Liver (tissue), 9 donors: ENCODE results near the gene TPST2. TPM values are rescaled to one million over a fixed set of nuclear protein-coding genes. Genes with fewer than 3 reads are reported as not detected.

Experiments
- DNase-seq: peaks from one replicate; pipeline ENCODE4 v3.0.0-alpha.2; 2017; ENCODE audit warnings: low spot score
- H3K27ac ChIP-seq, 2 donors: one replicate each; pipeline ENCODE4 v1.7.0; 2013; ENCODE audit warnings: inconsistent platforms in 2 of 2, low read length in 2 of 2, control low read depth in 1 of 2, low read depth in 1 of 2, mild to moderate bottlenecking in 1 of 2
- H3K27me3 ChIP-seq, 4 donors: one replicate each; pipeline versions ENCODE4 v1.6.1 to v1.7.0; 2013; ENCODE audit warnings: low read length in 3 of 4, inconsistent platforms in 1 of 4, mild to moderate bottlenecking in 1 of 4, moderate library complexity in 1 of 4; ENCODE audit not compliant: control insufficient read depth in 4 of 4, insufficient read depth in 4 of 4
- H3K36me3 ChIP-seq, 4 donors: one replicate each; pipeline versions ENCODE4 v1.6.1 to v1.7.0; 2013; ENCODE audit warnings: low read length in 3 of 4, mild to moderate bottlenecking in 3 of 4, low read depth in 1 of 4, moderate library complexity in 1 of 4; ENCODE audit not compliant: control insufficient read depth in 4 of 4, insufficient read depth in 3 of 4
- H3K4me1 ChIP-seq, 4 donors: one replicate each; pipeline versions ENCODE4 v1.6.1 to v1.7.0; 2013; ENCODE audit warnings: low read length in 3 of 4, mild to moderate bottlenecking in 3 of 4, moderate library complexity in 1 of 4; ENCODE audit not compliant: control insufficient read depth in 4 of 4, insufficient read depth in 4 of 4
- H3K4me3 ChIP-seq, 3 donors: one replicate each; pipeline versions ENCODE4 v1.6.1 to v1.7.0; 2013; ENCODE audit warnings: low read length in 3 of 3, control low read depth in 1 of 3, low read depth in 1 of 3, mild to moderate bottlenecking in 1 of 3
- H3K9ac ChIP-seq, 2 donors: one replicate each; pipeline ENCODE4 v1.7.0; 2013; ENCODE audit warnings: low read length in 2 of 2, mild to moderate bottlenecking in 2 of 2, moderate library complexity in 2 of 2, control low read depth in 1 of 2, low read depth in 1 of 2
- H3K9me3 ChIP-seq, 4 donors: one replicate each; pipeline versions ENCODE4 v1.6.1 to v1.7.0; 2013; ENCODE audit warnings: low read length in 3 of 4; ENCODE audit not compliant: control insufficient read depth in 4 of 4
- EGR1 ChIP-seq, 2 donors: IDR thresholded peaks; 2 replicates each; pipeline ENCODE4 v1.6.1; 2016 to 2018; ENCODE audit warnings: antibody characterized with exemption in 2 of 2, low read depth in 2 of 2
- FOXA1 ChIP-seq: IDR thresholded peaks from 2 replicates; pipeline ENCODE4 v1.6.1; 2016; ENCODE audit warnings: antibody characterized with exemption
- FOXA2 ChIP-seq: IDR thresholded peaks from 2 replicates; pipeline ENCODE4 v1.6.1; 2016; ENCODE audit warnings: antibody characterized with exemption
- GABPA ChIP-seq, 2 donors: IDR thresholded peaks in 1 of 2; conservative IDR thresholded peaks in 1 of 2; 2 replicates each; pipeline ENCODE4 v1.6.1; 2016; ENCODE audit warnings: antibody characterized with exemption in 2 of 2, mild to moderate bottlenecking in 1 of 2, moderate library complexity in 1 of 2
- HNF4G ChIP-seq: IDR thresholded peaks from 2 replicates; pipeline ENCODE4 v1.6.1; 2016; ENCODE audit warnings: antibody characterized with exemption
- REST ChIP-seq: IDR thresholded peaks from 2 replicates; pipeline ENCODE4 v1.6.1; 2016; ENCODE audit warnings: antibody characterized with exemption, mild to moderate bottlenecking
- RXRA ChIP-seq, 2 donors: IDR thresholded peaks; 2 replicates each; pipeline ENCODE4 v1.6.1; 2017 to 2018; ENCODE audit warnings: antibody characterized with exemption in 2 of 2, mild to moderate bottlenecking in 1 of 2
- SP1 ChIP-seq: IDR thresholded peaks from 2 replicates; pipeline ENCODE4 v1.6.1; 2018; ENCODE audit warnings: antibody characterized with exemption, mild to moderate bottlenecking
- TAF1 ChIP-seq: conservative IDR thresholded peaks from 2 replicates; pipeline ENCODE4 v1.6.1; 2016; ENCODE audit warnings: antibody characterized with exemption, mild to moderate bottlenecking
- YY1 ChIP-seq: IDR thresholded peaks from 2 replicates; pipeline ENCODE4 v1.6.1; 2016; ENCODE audit warnings: antibody characterized with exemption, mild to moderate bottlenecking
- WGBS: extraction: QIAGEN DNeasy Blood & Tissue Kit; methylation state at CpG from one replicate; pipeline ENCODE4 v1.1.7; 2013; 5-methylcytosine and 5-hydroxymethylcytosine counted together
- polyA plus RNA-seq, 2 donors: library from polyadenylated mRNA; stranded (reverse) in 1 of 2; unstranded in 1 of 2; fragments of 200-250 nt in 1 of 2; fragments of >200 nt in 1 of 2; fragmentation: Nextera tagmentation in 1 of 2; extraction: Ambion mirVana in 1 of 2; gene quantifications; one replicate each; pipeline versions ENCODE4 v1.2.1 to v1.2.3, GENCODE V29; 2013 to 2015
- total RNA-seq, 2 donors: library from RNA; depleted of rRNA; stranded (reverse); fragments of >200 nt; gene quantifications; one replicate each; pipeline ENCODE4 v1.2.3, GENCODE V29; 2014
- TF ChIP-seq, protein P1 (sequence below): IDR thresholded peaks from 2 replicates; pipeline ENCODE4 v1.6.1; 2016; ENCODE audit warnings: antibody characterized with exemption
- TF ChIP-seq, protein P2 (sequence below): IDR thresholded peaks from 2 replicates; pipeline ENCODE4 v1.6.1; 2016; ENCODE audit warnings: antibody characterized with exemption
- donor health status: healthy.
- donor health status: healthy.
- donor health status: healthy.
- donor health status: healthy.
- donor health status: healthy.

Gene TPST2
- total and polyA plus RNA-seq, 4 donors = 33.3 to 109 (median 69.7) TPM

DNA sequence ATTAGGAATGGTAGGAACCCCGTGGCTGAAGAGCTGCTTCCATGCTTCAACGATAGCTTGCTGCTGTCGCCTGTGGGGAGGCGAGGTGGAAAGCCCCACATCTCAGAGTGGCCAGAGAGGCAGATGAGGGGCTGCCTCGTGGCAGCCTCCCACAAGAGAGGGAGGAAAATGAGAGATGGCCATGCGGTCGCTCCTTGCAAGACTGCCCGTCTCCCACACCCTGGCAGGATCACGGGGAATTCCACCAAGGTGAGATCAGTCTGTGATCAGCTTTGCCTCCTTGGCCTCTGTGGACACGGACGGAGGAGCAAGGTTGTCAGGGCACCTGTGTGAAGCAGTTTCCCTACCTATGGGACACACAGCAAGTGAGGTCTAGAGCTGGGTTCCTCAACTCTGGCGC is 34.9 kb upstream of the TPST2 start (continued):
- TF ChIP-seq REST (no peak), RXRA (IDR thresholded peaks at IDR 0.05) (no peak), FOXA1 (no peak), SP1 (no peak), YY1 (no peak), EGR1 (IDR thresholded peaks at IDR 0.05; ENCODE audit: low read depth in 2 of 2) (no peak), TAF1 (no peak), HNF4G (no peak), GABPA (IDR thresholded peaks at IDR 0.05 in 1 of 2, conservative IDR thresholded peaks at IDR 0.05 in 1 of 2) (no peak)
- TF ChIP-seq, protein P1, sequence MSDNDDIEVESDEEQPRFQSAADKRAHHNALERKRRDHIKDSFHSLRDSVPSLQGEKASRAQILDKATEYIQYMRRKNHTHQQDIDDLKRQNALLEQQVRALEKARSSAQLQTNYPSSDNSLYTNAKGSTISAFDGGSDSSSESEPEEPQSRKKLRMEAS = no peak

- TF ChIP-seq YY1 = peak; percentile 54
- TF ChIP-seq REST = no peak
- H3K9ac ChIP-seq = no peak overlapping the region
- no peak for DNase-seq
- 99% methylated on average over 1 of the region's 1 CpG for WGBS
- H3K27me3 ChIP-seq = no peaks in the 10 kb centered on the region
- no peak overlapping the region for H3K27ac ChIP-seq
- H3K4me3 ChIP-seq = no peak overlapping the region
- H3K9me3 ChIP-seq = no peaks in the 10 kb centered on the region
- no peaks in the 10 kb centered on the region for H3K4me1 ChIP-seq
- no peaks in the 10 kb centered on the region for H3K36me3 ChIP-seq
These were observed 34.1 kb upstream of the TPST2 start for GRCh38 chr22:26623984-26624383.

- no peaks in the 10 kb centered on the region for H3K27me3 ChIP-seq
These were observed 31.7 kb upstream of the TPST2 start, which contains the start of gene CRYBA4 for GRCh38 chr22:26621663-26622062. Gene CRYBA4 (plus strand): TSS chr22:26621963. CDS start chr22:26622597, 634 bp downstream.

More at GRCh38 chr22:26621663-26622062, 31.7 kb upstream of the TPST2 start, which contains the start of gene CRYBA4:
- no peaks in the 10 kb centered on the region for H3K9me3 ChIP-seq
- no peak within 1 kb of the TSS for H3K9ac ChIP-seq
- TF ChIP-seq REST (no peak), FOXA2 (no peak), EGR1 (IDR thresholded peaks at IDR 0.05; ENCODE audit: low read depth in 2 of 2) (no peak), RXRA (IDR thresholded peaks at IDR 0.05) (no peak), GABPA (IDR thresholded peaks at IDR 0.05 in 1 of 2, conservative IDR thresholded peaks at IDR 0.05 in 1 of 2) (no peak)
- TF ChIP-seq, protein P2, sequence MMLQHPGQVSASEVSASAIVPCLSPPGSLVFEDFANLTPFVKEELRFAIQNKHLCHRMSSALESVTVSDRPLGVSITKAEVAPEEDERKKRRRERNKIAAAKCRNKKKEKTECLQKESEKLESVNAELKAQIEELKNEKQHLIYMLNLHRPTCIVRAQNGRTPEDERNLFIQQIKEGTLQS = no peak
- no peak within 1 kb of the TSS for H3K27ac ChIP-seq
- 88% methylated on average over 7 of the region's 7 CpGs for WGBS
- no peak for DNase-seq
- no peaks in the 10 kb centered on the region for H3K36me3 ChIP-seq
- no peaks in the 10 kb centered on the region for H3K4me1 ChIP-seq
- no peak within 1 kb of the TSS for H3K4me3 ChIP-seq
